ENCODE data around the gene RNF208.
A peak's percentile ranks its signal among the peaks of the same experiment; 100 is the strongest.

RNF208 gene

GRCh38 chr9:137229903-137230704, 8.1 kb upstream of the RNF208 start:
- no peak for TF ChIP-seq CTCF (IDR thresholded peaks at IDR 0.05; ENCODE audit: unreplicated experiment in 3 of 3)
- Mint-ChIP-seq H3K4me3 (no peak overlapping the region), H3K27me3 (ENCODE audit: low read depth) (peaks cover 7% of the 10 kb centered on the region), H3K9me3 (no peaks in the 10 kb centered on the region), H3K4me1 (peaks cover 9% of the 10 kb centered on the region), H3K36me3 (ENCODE audit: low read depth) (no peaks in the 10 kb centered on the region), H3K27ac (peak overlapping the region in 2 of 3 experiments; percentile 72 to 73)

- H3K4me3 Mint-ChIP-seq = no peak overlapping the region
- H3K27me3 Mint-ChIP-seq (ENCODE audit: low read depth) = peaks cover 4% of the 10 kb centered on the region
- peaks cover 5% of the 10 kb centered on the region for H3K4me1 Mint-ChIP-seq
- no peaks in the 10 kb centered on the region for H3K9me3 Mint-ChIP-seq
- H3K36me3 Mint-ChIP-seq (ENCODE audit: low read depth) = no peaks in the 10 kb centered on the region
- H3K27ac Mint-ChIP-seq = peak overlapping the region in 2 of 3 experiments; percentile 72 to 73
- TF ChIP-seq CTCF (IDR thresholded peaks at IDR 0.05; ENCODE audit: unreplicated experiment in 3 of 3) = no peak
Observed at GRCh38 chr9:137228968-137229896, 7.2 kb upstream of the RNF208 start.

- Mint-ChIP-seq H3K36me3 (ENCODE audit: low read depth) (no peaks in the 10 kb centered on the region), H3K4me3 (no peak overlapping the region)
Observed at GRCh38 chr9:137228506-137228967, 6.5 kb upstream of the RNF208 start.

GRCh38 chr9:137227853-137228505, 5.9 kb upstream of the RNF208 start:
- TF ChIP-seq CTCF (IDR thresholded peaks at IDR 0.05; ENCODE audit: unreplicated experiment in 3 of 3) = no peak
- Mint-ChIP-seq H3K4me3 (peak overlapping the region; percentile 24 to 59 (median 44)), H3K9me3 (no peaks in the 10 kb centered on the region), H3K27me3 (ENCODE audit: low read depth) (peaks cover 4% of the 10 kb centered on the region), H3K4me1 (peaks cover 5% of the 10 kb centered on the region), H3K36me3 (ENCODE audit: low read depth) (no peaks in the 10 kb centered on the region), H3K27ac (peak overlapping the region; percentile 41 to 65 (median 46))

More at GRCh38 chr9:137228506-137228967, 6.5 kb upstream of the RNF208 start:
- H3K4me1 Mint-ChIP-seq = peaks cover 5% of the 10 kb centered on the region
- peaks cover 4% of the 10 kb centered on the region for H3K27me3 Mint-ChIP-seq (ENCODE audit: low read depth)
- H3K27ac Mint-ChIP-seq = no peak overlapping the region
- H3K9me3 Mint-ChIP-seq = no peaks in the 10 kb centered on the region
- no peak for TF ChIP-seq CTCF (IDR thresholded peaks at IDR 0.05; ENCODE audit: unreplicated experiment in 3 of 3)

- H3K4me1 Mint-ChIP-seq = peaks cover 5% of the 10 kb centered on the region
Observed at GRCh38 chr9:137227054-137227852, 5.2 kb upstream of the RNF208 start, which contains the start of gene RNF224. Gene RNF224 (plus strand): TSS chr9:137227502. CDS start chr9:137228336, 834 bp downstream.

More at GRCh38 chr9:137227054-137227852, 5.2 kb upstream of the RNF208 start, which contains the start of gene RNF224:
- peaks cover 4% of the 10 kb centered on the region for H3K27me3 Mint-ChIP-seq (ENCODE audit: low read depth)
- peak within 1 kb of the TSS; percentile 41 to 65 (median 46) for H3K27ac Mint-ChIP-seq
- no peaks in the 10 kb centered on the region for H3K36me3 Mint-ChIP-seq (ENCODE audit: low read depth)
- H3K4me3 Mint-ChIP-seq = peak within 1 kb of the TSS; percentile 24 to 59 (median 44)
- no peaks in the 10 kb centered on the region for H3K9me3 Mint-ChIP-seq
- TF ChIP-seq CTCF (IDR thresholded peaks at IDR 0.05; ENCODE audit: unreplicated experiment in 3 of 3) = peak; percentile 85 to 89 (median 85)

All from nephron (organoid).